ENCODE data around the gene FBXL14.
"Not testable (repeated sequence)": the region's sequence is repeated elsewhere in the genome, so short reads cannot be mapped to it uniquely, and the experiment has no call there.

FBXL14 gene

GRCh38 chr12:1611803-1612572 is 17.6 kb upstream of the FBXL14 start:
- Mint-ChIP-seq H3K36me3 (no peaks in the 10 kb centered on the region), H3K4me3 (no peak overlapping the region), H3K27me3 (peaks cover 0 to 6% of the 10 kb centered on the region in 2 donors), H3K4me1 (peaks cover 12 to 13% of the 10 kb centered on the region in 2 donors), H3K27ac (no peak overlapping the region), H3K9me3 (no peaks in the 10 kb centered on the region)
- no peak for ATAC-seq (replicated peaks)
- no peak for DNase-seq

- Mint-ChIP-seq H3K4me3 (no peak overlapping the region), H3K27ac (no peak overlapping the region), H3K36me3 (no peaks in the 10 kb centered on the region), H3K9me3 (no peaks in the 10 kb centered on the region), H3K27me3 (peaks cover 0 to 6% of the 10 kb centered on the region in 2 donors), H3K4me1 (peaks cover 11 to 15% of the 10 kb centered on the region in 2 donors)
- ATAC-seq (replicated peaks) (no peak), DNase-seq (no peak)
Measured at GRCh38 chr12:1610072-1610643, 15.8 kb upstream of the FBXL14 start.

GRCh38 chr12:1608713-1609119 is 14.3 kb upstream of the FBXL14 start:
- no peak overlapping the region for H3K4me3 Mint-ChIP-seq

GRCh38 chr12:1607940-1608712 is 13.7 kb upstream of the FBXL14 start:
- no peak for DNase-seq
- Mint-ChIP-seq H3K4me1 (peaks cover 18 to 24% of the 10 kb centered on the region in 2 donors), H3K9me3 (no peaks in the 10 kb centered on the region), H3K27me3 (no peaks in the 10 kb centered on the region), H3K36me3 (no peaks in the 10 kb centered on the region), H3K4me3 (no peak overlapping the region), H3K27ac (no peak overlapping the region)
- no peak for ATAC-seq (replicated peaks)

More at GRCh38 chr12:1608713-1609119, 14.3 kb upstream of the FBXL14 start:
- H3K4me1 Mint-ChIP-seq: peaks cover 18 to 22% of the 10 kb centered on the region in 2 donors
- H3K36me3 Mint-ChIP-seq: no peaks in the 10 kb centered on the region
- DNase-seq (no peak), ATAC-seq (replicated peaks) (no peak)
- no peaks in the 10 kb centered on the region for H3K9me3 Mint-ChIP-seq
- no peaks in the 10 kb centered on the region for H3K27me3 Mint-ChIP-seq
- no peak overlapping the region for H3K27ac Mint-ChIP-seq

- H3K27me3 Mint-ChIP-seq: no peaks in the 10 kb centered on the region
- H3K4me3 Mint-ChIP-seq: peak overlapping the region; percentile 89 to 90
- H3K27ac Mint-ChIP-seq: peak overlapping the region; percentile 73
- H3K9me3 Mint-ChIP-seq: no peaks in the 10 kb centered on the region
- ATAC-seq (replicated peaks) (peak; percentile 78 to 80), DNase-seq (peak; percentile 71)
- H3K36me3 Mint-ChIP-seq: no peaks in the 10 kb centered on the region
- peaks cover 27 to 41% of the 10 kb centered on the region in 2 donors for H3K4me1 Mint-ChIP-seq
Measured at GRCh38 chr12:1606021-1606622, 11.7 kb upstream of the FBXL14 start.

- H3K36me3 Mint-ChIP-seq: no peaks in the 10 kb centered on the region
- peak; percentile 51 to 59 for ATAC-seq (replicated peaks)
- H3K27me3 Mint-ChIP-seq: no peaks in the 10 kb centered on the region
- DNase-seq: peak; percentile 43
- peaks cover 27 to 44% of the 10 kb centered on the region in 2 donors for H3K4me1 Mint-ChIP-seq
- H3K9me3 Mint-ChIP-seq: no peaks in the 10 kb centered on the region
- H3K27ac Mint-ChIP-seq: peak overlapping the region; percentile 73
- peak overlapping the region; percentile 89 to 90 for H3K4me3 Mint-ChIP-seq
Measured at GRCh38 chr12:1605129-1606020, 11.0 kb upstream of the FBXL14 start.

- no peak overlapping the region for H3K27ac Mint-ChIP-seq
- peak overlapping the region; percentile 13 to 41 for H3K4me3 Mint-ChIP-seq
- no peaks in the 10 kb centered on the region for H3K36me3 Mint-ChIP-seq
- ATAC-seq (replicated peaks) (no peak), DNase-seq (no peak)
- no peaks in the 10 kb centered on the region for H3K27me3 Mint-ChIP-seq
- no peaks in the 10 kb centered on the region for H3K9me3 Mint-ChIP-seq
- peaks cover 27 to 44% of the 10 kb centered on the region in 2 donors for H3K4me1 Mint-ChIP-seq
Measured at GRCh38 chr12:1604464-1604863, 10.1 kb upstream of the FBXL14 start.

- DNase-seq (no peak), ATAC-seq (replicated peaks) (no peak)
- Mint-ChIP-seq H3K27me3 (no peaks in the 10 kb centered on the region), H3K36me3 (no peaks in the 10 kb centered on the region), H3K4me1 (peaks cover 27 to 44% of the 10 kb centered on the region in 2 donors), H3K4me3 (peak overlapping the region in 1 of 2 donors; percentile 45), H3K9me3 (no peaks in the 10 kb centered on the region), H3K27ac (peak overlapping the region; percentile 56)
Measured at GRCh38 chr12:1603269-1603993, 9.1 kb upstream of the FBXL14 start.

GRCh38 chr12:1602706-1603105 is 8.3 kb upstream of the FBXL14 start:
- H3K36me3 Mint-ChIP-seq; H3K27me3 Mint-ChIP-seq; DNase-seq; ATAC-seq (replicated peaks); H3K27ac Mint-ChIP-seq; H3K9me3 Mint-ChIP-seq; H3K4me3 Mint-ChIP-seq: not testable (repeated sequence)
- H3K4me1 Mint-ChIP-seq: peaks cover 27 to 44% of the 10 kb centered on the region in 2 donors

- Mint-ChIP-seq H3K9me3 (no peaks in the 10 kb centered on the region), H3K27ac (no peak overlapping the region), H3K4me3 (no peak overlapping the region), H3K4me1 (peaks cover 16 to 32% of the 10 kb centered on the region in 2 donors), H3K27me3 (no peaks in the 10 kb centered on the region), H3K36me3 (peaks cover 0 to 4% of the 10 kb centered on the region in 2 donors)
- ATAC-seq (replicated peaks) (no peak), DNase-seq (no peak)
Measured at GRCh38 chr12:1598757-1599156, 4.4 kb upstream of the FBXL14 start.

GRCh38 chr12:1595690-1596347 is 1.4 kb upstream of the FBXL14 start:
- peaks cover 9 to 26% of the 10 kb centered on the region in 2 donors for H3K36me3 Mint-ChIP-seq
- DNase-seq: no peak

GRCh38 chr12:1595026-1595561 is 713 bp upstream of the FBXL14 start:
- DNase-seq: no peak
- Mint-ChIP-seq H3K27ac (peak overlapping the region; percentile 96), H3K27me3 (no peaks in the 10 kb centered on the region), H3K4me1 (peaks cover 32 to 43% of the 10 kb centered on the region in 2 donors), H3K9me3 (no peaks in the 10 kb centered on the region), H3K36me3 (peaks cover 13 to 29% of the 10 kb centered on the region in 2 donors), H3K4me3 (peak overlapping the region; percentile 91 to 92)
- ATAC-seq (replicated peaks): no peak

More at GRCh38 chr12:1595690-1596347, 1.4 kb upstream of the FBXL14 start:
- H3K4me1 Mint-ChIP-seq: peaks cover 28 to 35% of the 10 kb centered on the region in 2 donors
- H3K4me3 Mint-ChIP-seq: peak overlapping the region; percentile 91 to 92
- no peaks in the 10 kb centered on the region for H3K9me3 Mint-ChIP-seq
- H3K27me3 Mint-ChIP-seq: no peaks in the 10 kb centered on the region
- ATAC-seq (replicated peaks): no peak
- H3K27ac Mint-ChIP-seq: peak overlapping the region; percentile 96

All from stimulated activated naive B cell treated with anti-CD40 and anti-IgM and Interleukin-4, amounts not matched to agents 10 μg/mL and 1 μg/mL and 100 μg/mL, for 72 hours (primary cell).